ENCODE results near the gene GLYAT.

GRCh38 chr11:58674609-58675008, 57.1 kb downstream of the GLYAT start:
- TF ChIP-seq CTCF (IDR thresholded peaks at IDR 0.05; ENCODE audit: low read depth, low read length) (no peak), MAX (IDR thresholded peaks at IDR 0.05; ENCODE audit: low read depth, low read length) (no peak), POLR2A (IDR thresholded peaks at IDR 0.05; ENCODE audit: extremely low read depth, insufficient read length) (no peak), MYC (IDR thresholded peaks at IDR 0.05; ENCODE audit: low read depth, low read length) (no peak)

Data from NB4 (cell line).